HCT116 (cell line): ENCODE measurements around the gene ADM2. TPM values are rescaled to one million over a fixed set of nuclear protein-coding genes. Genes with fewer than 3 reads are reported as not detected.

Source experiments
- ATAC-seq: fragments of 200-7000 bp; cut with Tn5 transposase; 2 replicates; pipeline ENCODE4 v1.9.1; 2020; ENCODE audit warnings: mild to moderate bottlenecking, moderate library complexity
- BruUV-seq: library from RNA; stranded (reverse); fragments of 400-500 nt; replicated peaks from 2 replicates; lab custom pipeline; 2021; lab: Mats Ljungman, UMichigan
- CTCF ChIA-PET: fragments of 300-600 bp; sonication (Branson Sonifier 250); formaldehyde crosslinking; loops from one replicate; lab custom pipeline; 2021; ENCODE audit warnings: antibody characterized with exemption; lab: Charles Lee
- POLR2A ChIA-PET: fragments of 300-600, 350-600 bp; sonication (Branson Sonifier 250); formaldehyde crosslinking; loops from one replicate; lab custom pipeline; 2021; ENCODE audit warnings: antibody characterized with exemption; lab: Charles Lee
- RAD21 ChIA-PET, 2 experiments: fragments of 300-600 bp; sonication (Branson Sonifier 250); formaldehyde crosslinking; loops; one replicate each; lab custom pipeline; 2023; ENCODE audit warnings: low total read pairs in 2 of 2; ENCODE audit not compliant: uncharacterized antibody in 2 of 2, unreplicated experiment in 2 of 2, low non-redundant PET in 1 of 2; lab: Charles Lee
- DNase-seq: peaks from one replicate; pipeline ENCODE4 v3.0.0-alpha.2; 2010; ENCODE audit warnings: low read depth, low spot score
- H2AFZ ChIP-seq: fragments of 200-600 bp; shearing (Covaris generic), sonication (generic); 2 replicates; pipeline ENCODE4 v1.6.1; 2017; ENCODE audit warnings: low read depth, mixed run types, mixed read lengths, antibody characterized with exemption, low read length; ENCODE audit not compliant: poor library complexity, severe bottlenecking
- H3K27ac ChIP-seq: 2 replicates; pipeline ENCODE4 v1.5.1; 2012; ENCODE audit warnings: low read depth, low read length
- H3K27me3 ChIP-seq: fragments of 200-600 bp; sonication (generic); 2 replicates; pipeline ENCODE4 v1.6.1; 2016; ENCODE audit warnings: mixed run types, low read length, mixed read lengths; ENCODE audit not compliant: insufficient read depth
- H3K36me3 ChIP-seq, 2 experiments: fragments of 200-500 bp in 1 of 2; fragments of 200-600 bp in 1 of 2; sonication (Bioruptor generic) in 1 of 2; sonication (generic) in 1 of 2; 2 replicates each; pipeline versions ENCODE4 v1.5.1 to v1.6.1; 2014 to 2016; ENCODE audit warnings: low read length in 2 of 2, inconsistent platforms in 1 of 2, mixed read lengths in 1 of 2, mixed run types in 1 of 2; ENCODE audit not compliant: insufficient read depth in 2 of 2, control insufficient read depth in 1 of 2
- H3K4me1 ChIP-seq, 2 experiments: fragments of 200-600 bp in 1 of 2; sonication (generic) in 1 of 2; 2 replicates each; pipeline versions ENCODE4 v1.5.1 to v1.6.1; 2012 to 2017; ENCODE audit warnings: low read length in 2 of 2, inconsistent platforms in 1 of 2, mild to moderate bottlenecking in 1 of 2, mixed read lengths in 1 of 2, mixed run types in 1 of 2, moderate library complexity in 1 of 2; ENCODE audit not compliant: insufficient read depth in 2 of 2, control insufficient read depth in 1 of 2
- H3K4me2 ChIP-seq: fragments of 200-600 bp; sonication (generic); 2 replicates; pipeline ENCODE4 v1.6.1; 2017; ENCODE audit warnings: mixed run types, low read length, mixed read lengths
- H3K4me3 ChIP-seq, 2 experiments: fragments of 200-600 bp in 1 of 2; sonication (generic) in 1 of 2; replicated peaks in 1 of 2; 2 replicates each; pipeline ENCODE4 v1.5.1; 2011 to 2016; ENCODE audit warnings: low read length in 2 of 2, control low read depth in 1 of 2, low read depth in 1 of 2, mild to moderate bottlenecking in 1 of 2, mixed read lengths in 1 of 2, mixed run types in 1 of 2
- H3K79me2 ChIP-seq: fragments of 200-600 bp; sonication (generic); 2 replicates; pipeline ENCODE4 v1.6.1; 2017; ENCODE audit warnings: mild to moderate bottlenecking, mixed run types, low read length, moderate library complexity, mixed read lengths; ENCODE audit not compliant: insufficient read depth
- H3K9ac ChIP-seq: fragments of 200-600 bp; sonication (generic); 2 replicates; pipeline ENCODE4 v1.6.1; 2016; ENCODE audit warnings: low read length, mixed read lengths
- H3K9me2 ChIP-seq: fragments of 200-600 bp; sonication (generic), shearing (Covaris generic); 2 replicates; pipeline ENCODE4 v1.6.1; 2017; ENCODE audit warnings: mixed run types, mild to moderate bottlenecking, moderate library complexity; ENCODE audit not compliant: insufficient read depth
- H3K9me3 ChIP-seq, 2 experiments: fragments of 200-500 bp in 1 of 2; fragments of 200-600 bp in 1 of 2; sonication (Bioruptor generic) in 1 of 2; sonication (generic) in 1 of 2; 2 replicates each; pipeline ENCODE4 v1.6.1; 2014 to 2017; ENCODE audit warnings: low read length in 2 of 2, mixed read lengths in 2 of 2, inconsistent platforms in 1 of 2, low read depth in 1 of 2, mild to moderate bottlenecking in 1 of 2, mixed run types in 1 of 2, moderate library complexity in 1 of 2; ENCODE audit not compliant: control insufficient read depth in 1 of 2, insufficient read depth in 1 of 2
- H4K20me1 ChIP-seq: fragments of 200-600 bp; sonication (generic), shearing (Covaris generic); 2 replicates; pipeline ENCODE4 v1.6.1; 2017; ENCODE audit warnings: mixed run types, mild to moderate bottlenecking, moderate library complexity; ENCODE audit not compliant: insufficient read depth
- ATF3 ChIP-seq: IDR thresholded peaks from 2 replicates; pipeline ENCODE4 v1.6.1; 2012
- CBX3 ChIP-seq: IDR thresholded peaks from 2 replicates; pipeline ENCODE4 v1.6.1; 2012; ENCODE audit warnings: low read depth
- CEBPB ChIP-seq: IDR thresholded peaks from 2 replicates; pipeline ENCODE4 v1.6.1; 2012; ENCODE audit warnings: low read depth
- EGR1 ChIP-seq: IDR thresholded peaks from 2 replicates; pipeline ENCODE4 v1.6.1; 2012; ENCODE audit warnings: low read depth
- EZH2 ChIP-seq: fragments of 200-600 bp; sonication (generic); IDR thresholded peaks from 2 replicates; pipeline ENCODE4 v1.6.1; 2017; ENCODE audit warnings: antibody characterized with exemption, mixed run types
- EZH2phosphoT487 ChIP-seq: fragments of 200-600 bp; IDR thresholded peaks from 2 replicates; pipeline ENCODE4 v1.6.1; 2018; ENCODE audit warnings: antibody characterized with exemption, borderline replicate concordance
- FOSL1 ChIP-seq: IDR thresholded peaks from 2 replicates; pipeline ENCODE4 v1.6.1; 2012; ENCODE audit warnings: low read depth
- MAX ChIP-seq: IDR thresholded peaks from 2 replicates; pipeline ENCODE4 v1.6.1; 2012
- POLR2AphosphoS5 ChIP-seq: IDR thresholded peaks from 2 replicates; pipeline ENCODE4 v1.6.1; 2011; ENCODE audit warnings: mild to moderate bottlenecking, low read depth, low read length, moderate library complexity
- RAD21 ChIP-seq: IDR thresholded peaks from 2 replicates; pipeline ENCODE4 v1.6.1; 2012; ENCODE audit warnings: low read depth, mild to moderate bottlenecking
- REST ChIP-seq: IDR thresholded peaks from 2 replicates; pipeline ENCODE4 v1.6.1; 2012; ENCODE audit warnings: low read depth
- SIN3A ChIP-seq: IDR thresholded peaks from 2 replicates; pipeline ENCODE4 v1.6.1; 2012; ENCODE audit warnings: low read depth
- SP1 ChIP-seq: IDR thresholded peaks from 2 replicates; pipeline ENCODE4 v1.6.1; 2012; ENCODE audit warnings: low read depth
- SRF ChIP-seq: IDR thresholded peaks from 2 replicates; pipeline ENCODE4 v1.6.1; 2012; ENCODE audit warnings: low read depth
- YY1 ChIP-seq: IDR thresholded peaks from 2 replicates; pipeline ENCODE4 v1.6.1; 2011; ENCODE audit warnings: low read length, low read depth, moderate library complexity, mild to moderate bottlenecking; ENCODE audit not compliant: insufficient replicate concordance; ENCODE audit errors: extremely low read depth
- ZFX ChIP-seq: fragments of 450-650 bp; IDR thresholded peaks from 2 replicates; pipeline ENCODE4 v1.6.1; 2017
- ZNF274 ChIP-seq: fragments of 200-500 bp; sonication (Bioruptor generic); IDR thresholded peaks from 2 replicates; pipeline ENCODE4 v1.6.1; 2014; ENCODE audit warnings: mild to moderate bottlenecking, low read depth, low read length, inconsistent platforms
- intact Hi-C: fragments of 100-400 bp; cut with micrococcal nuclease; formaldehyde crosslinking; loops from 2 replicates; pipeline ENCODE4 v1.10.0; 2022
- total RNA-seq: library from RNA; stranded (reverse); gene quantifications from one replicate; pipeline ENCODE4 v1.2.1, GENCODE V29; 2021; ENCODE audit not compliant: unreplicated experiment

The ADM2 gene
- total RNA-seq, 1 experiment from 2014 or later: 12.8 TPM

GRCh38 chr22:50454556-50455075 is 26.7 kb upstream of the ADM2 start:
- H4K20me1 ChIP-seq: no peaks in the 10 kb centered on the region
- no peaks in the 10 kb centered on the region for H3K9me2 ChIP-seq
- H3K36me3 ChIP-seq: peaks cover 7 to 18% of the 10 kb centered on the region in 2 experiments; a peak in 3 of 4 replicates
- H3K79me2 ChIP-seq: no peaks in the 10 kb centered on the region
- H3K4me3 ChIP-seq: no peak overlapping the region
- TF ChIP-seq ATF3: no peak
- no peak for TF ChIP-seq EGR1
- no peak for TF ChIP-seq CEBPB
- TF ChIP-seq POLR2AphosphoS5: no peak
- no peak for TF ChIP-seq ZFX
- BruUV-seq: no TSS peak
- no peaks in the 10 kb centered on the region for H3K4me1 ChIP-seq
- intact Hi-C loops: no loop called here
- H3K9me3 ChIP-seq: no peaks in the 10 kb centered on the region
- DNase-seq: no peak
- H3K27me3 ChIP-seq: no peaks in the 10 kb centered on the region
- ChIA-PET RAD21 (no interaction called here), CTCF (no interaction called here), POLR2A (no interaction called here)
- ATAC-seq: no peak
- no peak overlapping the region for H3K4me2 ChIP-seq
- no peak overlapping the region for H2AFZ ChIP-seq
- no peak overlapping the region for H3K27ac ChIP-seq
- no peak overlapping the region for H3K9ac ChIP-seq

- no peak overlapping the region for H3K27ac ChIP-seq
- no peaks in the 10 kb centered on the region for H3K9me2 ChIP-seq
- TF ChIP-seq EZH2phosphoT487 (no peak), EZH2 (no peak), SIN3A (no peak), RAD21 (no peak), FOSL1 (no peak), YY1 (no peak), REST (no peak), ATF3 (no peak), ZNF274 (no peak), SRF (no peak), ZFX (no peak), CBX3 (no peak), SP1 (no peak), MAX (no peak)
- ChIA-PET POLR2A (no interaction called here), RAD21 (no interaction called here), CTCF (no interaction called here)
- H3K27me3 ChIP-seq: no peaks in the 10 kb centered on the region
- no peaks in the 10 kb centered on the region for H3K9me3 ChIP-seq
- H3K4me1 ChIP-seq: no peaks in the 10 kb centered on the region
- intact Hi-C loops: no loop called here
- peaks cover 9 to 18% of the 10 kb centered on the region in 2 experiments; a peak in 3 of 4 replicates for H3K36me3 ChIP-seq
- H3K79me2 ChIP-seq: no peaks in the 10 kb centered on the region
- no peak overlapping the region for H3K4me2 ChIP-seq
- ATAC-seq (no peak), DNase-seq (no peak)
- H4K20me1 ChIP-seq: no peaks in the 10 kb centered on the region
- H3K9ac ChIP-seq: no peak overlapping the region
- H3K4me3 ChIP-seq: no peak overlapping the region
- BruUV-seq: no TSS peak
- no peak overlapping the region for H2AFZ ChIP-seq
These were observed 26.1 kb upstream of the ADM2 start for GRCh38 chr22:50455201-50455600.
